GM19023 (cell line): Measurements from ENCODE around the gene GP5.

Experiments used
- ATAC-seq: cut with Tn5 transposase; IDR thresholded peaks from one replicate; pipeline ENCODE4 v1.9.1; 2021; ENCODE audit warnings: mild to moderate bottlenecking, moderate library complexity; ENCODE audit not compliant: unreplicated experiment

GP5 gene

DNA sequence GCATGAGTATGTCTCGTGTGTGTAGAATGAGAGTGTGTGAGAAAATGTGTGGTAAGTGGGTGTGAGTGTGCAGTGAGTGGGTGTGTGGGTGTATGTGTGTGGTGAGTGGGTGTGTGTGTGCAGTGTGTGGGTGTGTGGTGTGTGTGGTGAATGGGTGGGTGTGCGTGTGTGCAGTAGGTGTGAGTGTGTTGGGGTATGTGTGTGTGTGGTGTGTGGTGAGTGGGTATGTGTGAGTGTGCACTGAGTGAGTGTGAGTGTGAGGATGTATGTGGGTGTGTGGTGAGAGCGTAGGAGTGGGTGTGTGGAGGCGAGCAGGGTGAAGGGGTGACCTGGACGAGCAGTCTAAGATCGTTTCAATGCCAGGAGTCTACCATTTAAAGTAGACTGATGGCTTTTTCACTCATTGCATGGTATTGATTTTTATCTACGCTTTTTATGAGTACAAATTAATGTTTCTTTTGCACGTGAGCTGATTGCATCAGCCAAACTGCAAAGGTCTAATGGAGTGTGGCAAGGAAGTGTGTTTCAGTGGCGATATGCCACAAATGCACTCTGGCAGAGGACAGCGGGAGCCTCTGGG lies 46.3 kb downstream of the GP5 start:
- no peak for ATAC-seq

DNA sequence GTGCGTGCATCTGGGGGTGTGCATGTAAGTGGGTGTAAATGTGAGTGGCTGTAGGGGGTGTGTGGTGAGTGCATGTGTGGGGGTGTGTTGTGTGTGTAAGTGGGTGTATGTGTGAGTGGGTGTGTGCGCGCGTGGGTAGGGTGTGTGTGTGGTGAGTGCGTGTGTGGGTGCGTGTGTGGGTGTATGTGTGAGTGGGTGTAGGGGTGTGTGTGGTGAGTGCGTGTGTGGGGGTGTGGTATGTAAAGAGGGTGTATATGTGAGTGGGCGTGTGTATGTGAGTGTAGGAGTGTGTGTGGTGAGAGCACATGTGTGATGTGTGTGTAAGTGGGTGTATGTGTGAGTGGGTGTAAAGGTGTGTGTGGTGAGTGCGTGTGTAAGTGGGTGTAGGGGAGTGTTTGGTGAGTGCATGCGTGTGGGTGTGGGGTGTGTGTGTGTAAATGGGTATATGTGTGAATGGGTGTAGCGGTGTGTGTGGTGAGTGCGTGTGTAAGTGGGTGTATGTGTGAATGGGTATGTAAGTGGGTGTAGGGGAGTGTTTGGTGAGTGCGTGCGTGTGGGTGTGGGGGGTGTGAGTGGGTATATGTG lies 47.0 kb downstream of the GP5 start:
- ATAC-seq = no peak

GRCh38 chr3:194351080-194351672 lies 47.9 kb downstream of the GP5 start, which contains the start of gene CPN2:
CPN2 (minus strand) TSS chr3:194351328; CDS start chr3:194342702, 8,626 bp downstream.
- ATAC-seq = no peak

DNA sequence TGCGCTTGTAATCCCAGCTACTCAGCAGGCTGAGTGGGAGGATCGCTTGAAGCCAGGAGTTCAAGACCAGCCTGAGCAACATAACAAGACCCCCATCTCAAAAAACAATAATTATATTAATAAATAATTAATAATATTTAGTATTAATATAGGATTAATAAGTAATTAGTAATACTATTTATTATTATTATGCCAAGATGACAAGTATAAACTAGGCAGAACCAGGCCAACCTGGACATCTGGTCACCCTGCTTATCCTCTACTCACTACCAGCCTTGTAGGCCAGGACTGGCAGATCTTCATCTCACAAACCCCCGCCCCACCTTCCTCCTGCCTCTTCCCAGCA lies 48.4 kb downstream of the GP5 start:
- no peak for ATAC-seq

DNA sequence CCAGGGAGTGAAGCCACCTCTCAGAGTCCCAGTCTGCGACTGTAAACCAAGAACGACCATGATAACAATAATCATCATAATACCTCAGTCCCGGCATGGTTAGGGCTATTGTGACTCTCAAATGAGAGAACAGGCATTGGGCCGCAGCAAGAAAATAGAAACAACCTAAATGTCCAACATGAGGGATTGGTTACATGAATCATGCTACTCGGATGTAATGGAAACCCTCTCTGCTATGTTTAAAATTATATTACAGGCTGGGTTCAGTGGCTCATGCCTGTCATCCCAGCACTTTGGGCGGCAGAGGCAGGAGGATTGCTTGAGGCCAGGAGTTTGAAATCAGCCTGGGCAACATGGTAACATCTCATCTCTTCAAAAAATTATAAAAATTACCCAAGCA lies 50.7 kb downstream of the GP5 start:
- no peak for ATAC-seq

- ATAC-seq = no peak
Observed at GRCh38 chr3:194346621-194347020, 52.4 kb downstream of the GP5 start.

GRCh38 chr3:194346035-194346434 lies 53.0 kb downstream of the GP5 start:
- no peak for ATAC-seq
